BLaER1 (cell line): ENCODE data around the gene RPP38.

Source experiments
- H3K27ac ChIP-seq: shearing (Covaris generic); formaldehyde crosslinking; 2 replicates; pipeline ENCODE4 v1.8.1; 2022
- H3K27me3 ChIP-seq: shearing (Covaris generic); formaldehyde crosslinking; 2 replicates; pipeline ENCODE4 v1.8.1; 2022
- H3K36me3 ChIP-seq: shearing (Covaris generic); formaldehyde crosslinking; 2 replicates; pipeline ENCODE4 v1.8.1; 2022
- H3K4me1 ChIP-seq: shearing (Covaris generic); formaldehyde crosslinking; 2 replicates; pipeline ENCODE4 v1.8.1; 2022
- H3K4me2 ChIP-seq: shearing (Covaris generic); formaldehyde crosslinking; 2 replicates; pipeline ENCODE4 v1.8.1; 2022
- H3K4me3 ChIP-seq: shearing (Covaris generic); formaldehyde crosslinking; 2 replicates; pipeline ENCODE4 v1.8.1; 2022
- H3K9ac ChIP-seq: shearing (Covaris generic); formaldehyde crosslinking; 2 replicates; pipeline ENCODE4 v1.8.1; 2022
- H3K9me3 ChIP-seq: shearing (Covaris generic); formaldehyde crosslinking; 2 replicates; pipeline ENCODE4 v1.8.1; 2022
- H4K20me1 ChIP-seq: shearing (Covaris generic); formaldehyde crosslinking; 2 replicates; pipeline ENCODE4 v1.8.1; 2022
- Cebpa-rat ChIP-seq: shearing (Covaris generic); IDR thresholded peaks from 2 replicates; pipeline ENCODE4 v1.8.1; 2022

The RPP38 gene, protein sequence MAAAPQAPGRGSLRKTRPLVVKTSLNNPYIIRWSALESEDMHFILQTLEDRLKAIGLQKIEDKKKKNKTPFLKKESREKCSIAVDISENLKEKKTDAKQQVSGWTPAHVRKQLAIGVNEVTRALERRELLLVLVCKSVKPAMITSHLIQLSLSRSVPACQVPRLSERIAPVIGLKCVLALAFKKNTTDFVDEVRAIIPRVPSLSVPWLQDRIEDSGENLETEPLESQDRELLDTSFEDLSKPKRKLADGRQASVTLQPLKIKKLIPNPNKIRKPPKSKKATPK

DNA sequence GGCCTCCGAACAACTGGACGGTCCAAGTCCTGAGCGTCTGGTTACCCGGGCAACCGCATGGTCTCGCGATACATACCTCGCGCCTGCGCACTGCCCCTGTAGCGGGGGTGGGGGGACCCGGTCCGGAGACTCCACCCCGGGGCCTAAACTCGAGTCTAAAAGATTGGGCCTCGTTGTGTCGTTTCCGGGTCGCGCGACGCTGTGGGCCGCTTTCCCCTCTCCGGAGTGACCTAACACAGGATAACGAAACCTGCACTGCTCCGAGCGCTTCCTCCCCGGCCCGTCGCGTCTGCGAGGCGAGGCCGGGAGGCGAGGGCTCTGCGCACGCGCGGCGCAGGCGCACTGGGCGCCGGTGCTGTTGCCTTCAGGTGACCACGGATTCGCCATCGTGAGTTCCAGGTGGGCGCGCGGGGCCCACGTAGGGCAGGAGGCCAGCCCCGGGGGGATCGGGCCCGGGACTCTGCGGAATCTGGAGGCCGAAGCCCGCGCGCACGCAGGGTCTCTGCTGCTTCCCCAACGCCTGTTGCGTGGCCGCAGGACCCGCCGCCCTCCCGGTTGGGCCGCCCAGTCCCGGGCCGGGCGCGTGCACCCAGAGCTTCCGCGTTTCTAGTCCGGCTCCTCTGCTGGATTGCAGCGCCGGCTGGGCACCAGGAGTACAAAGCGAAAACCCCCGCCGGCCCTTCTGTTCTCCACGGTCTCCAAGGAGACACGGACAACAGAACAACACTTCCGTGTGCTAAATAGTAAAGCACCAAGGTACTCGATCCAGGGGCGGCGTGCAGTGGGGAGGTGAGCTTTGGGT lies at the start of gene RPP38:
Gene RPP38, plus strand, starts transcription at position 345 of the 802 bp plus-strand sequence. CDS start 5,960 bp downstream, outside the sequence.
- Histone ChIP-seq H4K20me1 (peaks cover 37% of the 10 kb centered on the region), H3K4me2 (peak within 1 kb of the TSS; percentile 78), H3K9ac (peak within 1 kb of the TSS; percentile 93), H3K9me3 (no peaks in the 10 kb centered on the region), H3K27me3 (no peaks in the 10 kb centered on the region), H3K4me1 (peaks cover 28% of the 10 kb centered on the region), H3K36me3 (peaks cover 34% of the 10 kb centered on the region), H3K27ac (peak within 1 kb of the TSS; percentile 96), H3K4me3 (peak within 1 kb of the TSS; percentile 91)
- no peak for TF ChIP-seq Cebpa-rat

DNA sequence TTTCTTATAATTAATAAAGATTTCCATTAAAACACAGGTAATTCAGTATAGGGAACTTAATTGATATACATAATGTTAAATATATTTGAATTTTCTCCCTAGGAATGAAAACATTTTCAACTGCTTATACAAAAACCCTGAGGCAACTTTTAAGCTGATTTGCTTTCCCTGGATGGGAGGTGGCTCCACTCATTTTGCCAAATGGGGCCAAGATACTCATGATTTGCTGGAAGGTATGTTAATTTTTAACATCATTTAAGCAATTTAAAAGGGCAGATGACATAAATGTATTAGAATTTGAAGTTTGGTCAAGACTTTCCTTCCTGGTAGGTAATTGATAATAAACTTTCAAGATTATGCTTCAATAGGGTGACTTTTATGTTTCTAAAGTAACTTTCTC lies 47.6 kb upstream of the RPP38 start:
- Histone ChIP-seq H3K27me3 (no peaks in the 10 kb centered on the region), H3K9me3 (peaks cover 9% of the 10 kb centered on the region), H3K9ac (no peak overlapping the region), H4K20me1 (no peaks in the 10 kb centered on the region), H3K36me3 (no peaks in the 10 kb centered on the region), H3K4me1 (no peaks in the 10 kb centered on the region), H3K4me3 (no peak overlapping the region), H3K4me2 (no peak overlapping the region), H3K27ac (no peak overlapping the region)
- TF ChIP-seq Cebpa-rat: no peak

DNA sequence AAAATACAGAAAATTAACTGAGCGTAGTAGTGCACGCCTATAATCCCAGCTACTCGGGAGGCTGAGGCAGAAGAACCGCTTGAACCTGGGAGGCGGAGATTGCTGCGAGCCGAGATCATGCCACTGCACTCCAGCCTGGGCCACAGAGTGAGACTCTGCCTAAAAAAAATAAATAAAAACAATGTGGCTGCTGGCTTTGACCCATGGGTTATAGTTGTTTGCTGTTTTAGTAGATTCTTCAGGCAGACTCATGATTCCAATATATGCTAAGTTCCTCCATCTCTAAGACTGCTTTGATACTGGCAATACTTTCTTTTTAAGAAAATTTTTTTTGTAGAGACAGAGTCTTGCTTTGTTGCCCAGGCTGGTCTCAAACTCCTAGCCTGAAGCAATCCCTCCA lies 45.0 kb upstream of the RPP38 start:
- Histone ChIP-seq H3K4me1 (no peaks in the 10 kb centered on the region), H3K9me3 (peaks cover 15% of the 10 kb centered on the region), H3K4me3 (no peak overlapping the region), H4K20me1 (no peaks in the 10 kb centered on the region), H3K27me3 (no peaks in the 10 kb centered on the region), H3K9ac (no peak overlapping the region), H3K36me3 (no peaks in the 10 kb centered on the region), H3K4me2 (no peak overlapping the region), H3K27ac (no peak overlapping the region)
- no peak for TF ChIP-seq Cebpa-rat

DNA sequence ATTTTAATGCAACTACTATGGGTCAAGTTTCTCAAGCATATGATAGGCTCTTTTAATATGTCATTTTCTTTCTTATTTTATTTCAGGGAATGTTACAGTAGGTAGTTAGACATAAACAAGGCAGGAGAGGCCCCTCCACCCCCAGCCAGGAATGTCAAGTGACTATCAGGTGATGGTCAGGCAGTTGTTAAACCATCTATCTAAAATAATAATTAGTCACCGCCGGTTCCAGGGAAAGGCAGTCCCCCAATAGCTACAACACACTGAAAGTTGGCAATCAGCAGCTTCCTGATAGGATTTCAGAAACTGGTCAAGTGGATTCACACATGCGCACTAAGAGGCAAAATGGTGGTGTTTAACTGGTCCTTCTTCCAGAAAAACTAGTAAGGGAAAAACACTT lies 44.1 kb upstream of the RPP38 start:
- no peaks in the 10 kb centered on the region for H4K20me1 ChIP-seq
- TF ChIP-seq Cebpa-rat: no peak
- H3K27me3 ChIP-seq: no peaks in the 10 kb centered on the region
- no peaks in the 10 kb centered on the region for H3K4me1 ChIP-seq
- H3K27ac ChIP-seq: no peak overlapping the region
- H3K9ac ChIP-seq: no peak overlapping the region
- H3K4me2 ChIP-seq: no peak overlapping the region
- H3K4me3 ChIP-seq: no peak overlapping the region
- H3K9me3 ChIP-seq: peaks cover 15% of the 10 kb centered on the region
- no peaks in the 10 kb centered on the region for H3K36me3 ChIP-seq

DNA sequence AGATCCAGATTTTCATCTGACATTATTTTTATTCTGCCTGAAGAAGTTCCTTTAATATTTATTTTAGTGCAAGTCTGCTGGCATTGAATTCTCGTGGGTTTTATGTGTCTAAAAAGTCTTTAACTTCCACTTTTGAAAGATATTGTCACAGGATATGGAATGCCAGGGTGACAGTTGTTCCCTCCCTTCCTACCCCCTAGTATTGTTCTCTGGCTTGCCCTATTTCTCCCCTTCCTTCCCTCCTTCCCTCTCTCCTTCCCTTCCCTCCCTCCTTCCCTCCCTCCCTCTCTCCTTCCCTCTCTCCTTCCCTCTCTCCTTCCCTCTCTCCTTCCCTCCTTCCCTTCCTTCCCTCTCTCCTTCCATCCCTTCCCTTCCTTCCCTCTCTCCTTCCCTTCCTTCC lies 38.5 kb upstream of the RPP38 start:
- H3K4me3 ChIP-seq: no peak overlapping the region
- no peaks in the 10 kb centered on the region for H3K27me3 ChIP-seq
- no peak overlapping the region for H3K4me2 ChIP-seq
- H3K4me1 ChIP-seq: no peaks in the 10 kb centered on the region
- H4K20me1 ChIP-seq: no peaks in the 10 kb centered on the region
- no peak for TF ChIP-seq Cebpa-rat
- no peak overlapping the region for H3K27ac ChIP-seq
- no peak overlapping the region for H3K9ac ChIP-seq
- no peaks in the 10 kb centered on the region for H3K36me3 ChIP-seq
- peaks cover 33% of the 10 kb centered on the region for H3K9me3 ChIP-seq

DNA sequence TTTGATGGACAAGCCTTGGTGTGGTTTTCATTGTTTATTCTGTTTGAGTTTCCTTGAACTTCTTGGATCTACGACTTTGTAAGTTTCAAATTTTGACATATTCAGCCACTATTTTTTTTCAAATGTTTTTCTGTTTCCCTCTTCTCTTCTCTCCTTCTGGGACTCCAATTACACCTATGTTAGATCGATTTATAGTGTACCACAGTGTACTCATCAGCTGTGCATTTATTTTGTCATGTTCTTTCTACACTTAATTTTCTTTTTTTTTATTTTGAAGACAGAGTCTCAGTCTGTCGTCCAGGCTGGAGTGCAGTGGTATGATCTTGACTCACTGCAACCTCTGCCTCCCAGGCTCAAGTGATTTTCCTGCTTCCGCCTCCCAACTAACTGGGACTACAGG lies 37.2 kb upstream of the RPP38 start:
- H3K9me3 ChIP-seq: peaks cover 24% of the 10 kb centered on the region
- no peak overlapping the region for H3K4me3 ChIP-seq
- no peak overlapping the region for H3K9ac ChIP-seq
- H4K20me1 ChIP-seq: no peaks in the 10 kb centered on the region
- no peaks in the 10 kb centered on the region for H3K36me3 ChIP-seq
- H3K27me3 ChIP-seq: no peaks in the 10 kb centered on the region
- H3K27ac ChIP-seq: no peak overlapping the region
- no peaks in the 10 kb centered on the region for H3K4me1 ChIP-seq
- no peak overlapping the region for H3K4me2 ChIP-seq
- no peak for TF ChIP-seq Cebpa-rat

DNA sequence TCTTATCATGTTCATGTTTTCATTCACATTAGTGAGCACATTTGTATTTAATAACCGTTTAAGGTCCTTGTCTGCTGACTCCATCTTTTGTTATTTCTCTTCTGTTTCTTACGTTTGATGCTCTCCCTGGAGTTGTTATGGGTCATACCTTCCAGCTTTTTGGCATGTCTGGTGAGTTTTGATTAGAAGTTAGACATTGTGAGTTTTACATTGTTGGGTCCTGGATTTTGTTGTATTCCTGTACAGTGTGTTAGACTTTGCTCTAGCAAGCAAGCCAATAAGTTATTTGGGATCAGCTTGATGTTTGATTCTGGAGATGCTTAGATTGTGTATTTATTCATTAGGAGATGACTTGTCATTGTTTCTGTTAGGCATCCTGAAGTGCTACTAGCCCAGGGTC lies 36.5 kb upstream of the RPP38 start:
- Histone ChIP-seq H3K9me3 (peaks cover 30% of the 10 kb centered on the region), H3K4me3 (no peak overlapping the region), H3K9ac (no peak overlapping the region), H3K36me3 (no peaks in the 10 kb centered on the region), H3K27me3 (no peaks in the 10 kb centered on the region), H3K4me1 (no peaks in the 10 kb centered on the region), H3K27ac (no peak overlapping the region), H4K20me1 (no peaks in the 10 kb centered on the region), H3K4me2 (no peak overlapping the region)
- TF ChIP-seq Cebpa-rat: no peak

DNA sequence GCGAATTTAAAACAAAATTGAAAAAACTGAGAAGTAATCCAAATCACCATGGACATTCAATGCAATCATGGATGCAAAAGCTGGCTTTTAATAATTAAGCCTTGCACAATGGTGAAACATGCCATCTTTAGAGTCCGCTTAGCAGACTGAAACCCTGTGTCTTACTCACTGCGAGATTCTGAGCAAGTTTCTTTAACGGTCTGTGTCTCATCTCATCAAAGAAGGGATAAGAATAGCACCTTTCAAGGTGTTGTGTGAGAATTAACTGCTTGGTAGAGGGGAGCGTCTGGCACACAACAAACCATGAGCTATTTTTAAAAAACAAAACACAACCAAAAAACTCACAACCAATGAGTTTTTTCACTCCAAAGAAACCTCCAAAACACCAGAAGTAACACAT lies 30.0 kb upstream of the RPP38 start:
- Histone ChIP-seq H3K27me3 (no peaks in the 10 kb centered on the region), H3K4me3 (no peak overlapping the region), H3K36me3 (no peaks in the 10 kb centered on the region), H3K27ac (no peak overlapping the region), H3K4me1 (no peaks in the 10 kb centered on the region), H4K20me1 (no peaks in the 10 kb centered on the region), H3K9me3 (peaks cover 23% of the 10 kb centered on the region), H3K4me2 (no peak overlapping the region), H3K9ac (no peak overlapping the region)
- TF ChIP-seq Cebpa-rat: no peak

DNA sequence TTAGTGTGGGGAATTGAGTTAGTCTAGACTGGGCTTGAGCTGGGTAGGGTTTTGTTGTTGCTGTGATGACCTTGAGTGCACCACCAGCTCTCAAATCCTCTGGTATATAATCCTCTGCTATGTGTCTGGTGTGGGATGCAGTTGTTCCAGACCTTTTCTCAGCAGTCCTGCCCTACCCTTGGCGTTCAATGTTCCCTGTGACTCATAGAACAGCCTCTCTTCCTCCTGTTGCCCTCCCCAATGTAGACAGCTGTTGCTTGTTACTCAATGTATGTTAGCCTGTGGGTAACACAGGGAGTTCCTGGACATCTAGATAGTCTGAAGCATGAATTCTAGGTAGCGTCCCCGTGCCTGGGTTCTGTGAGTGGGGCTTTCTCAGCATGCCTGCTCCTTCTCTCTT lies 28.4 kb upstream of the RPP38 start:
- no peak overlapping the region for H3K9ac ChIP-seq
- H3K4me2 ChIP-seq: no peak overlapping the region
- no peak for TF ChIP-seq Cebpa-rat
- H3K36me3 ChIP-seq: 0 out of 2 replicates have a peak, but pooled peaks cover 7% of the 10 kb centered on the region
- no peak overlapping the region for H3K27ac ChIP-seq
- H3K9me3 ChIP-seq: peaks cover 34% of the 10 kb centered on the region
- no peaks in the 10 kb centered on the region for H3K4me1 ChIP-seq
- no peaks in the 10 kb centered on the region for H4K20me1 ChIP-seq
- H3K27me3 ChIP-seq: no peaks in the 10 kb centered on the region
- no peak overlapping the region for H3K4me3 ChIP-seq

DNA sequence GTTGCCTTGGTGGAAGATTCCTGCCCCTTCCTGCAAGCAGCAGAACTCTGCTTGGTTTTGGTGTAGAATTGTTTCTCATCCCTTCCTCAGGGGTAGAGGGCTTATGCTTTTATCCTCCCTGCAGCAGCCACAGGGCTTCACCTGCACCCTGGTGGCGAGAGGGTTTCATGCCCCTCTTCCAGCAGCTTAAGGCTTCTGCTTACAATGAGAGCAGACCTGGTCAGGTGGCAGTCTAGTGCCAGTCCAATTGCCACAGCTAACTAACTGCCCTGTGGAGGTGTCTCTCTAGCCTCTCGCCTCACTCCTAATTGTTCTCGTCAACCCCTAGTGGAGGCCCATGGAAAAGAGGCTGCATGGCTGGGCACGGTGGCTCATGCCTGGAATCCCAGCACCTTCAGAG lies 27.9 kb upstream of the RPP38 start:
- no peaks in the 10 kb centered on the region for H3K4me1 ChIP-seq
- H4K20me1 ChIP-seq: no peaks in the 10 kb centered on the region
- no peak overlapping the region for H3K27ac ChIP-seq
- no peak overlapping the region for H3K9ac ChIP-seq
- H3K36me3 ChIP-seq: 0 out of 2 replicates have a peak, but pooled peaks cover 7% of the 10 kb centered on the region
- H3K27me3 ChIP-seq: no peaks in the 10 kb centered on the region
- no peak overlapping the region for H3K4me2 ChIP-seq
- H3K4me3 ChIP-seq: no peak overlapping the region
- TF ChIP-seq Cebpa-rat: no peak
- peaks cover 34% of the 10 kb centered on the region for H3K9me3 ChIP-seq
